Stimulated activated CD4-positive, alpha-beta T cell treated with anti-CD3 and anti-CD28 coated beads, Interleukin-2, amount 100 ng/mL, for 4 hours (primary cell): ENCODE data around the gene FAXDC2.

Source experiments
- DNase-seq: peaks from one replicate; pipeline ENCODE4 v3.0.0-alpha.2; 2020; ENCODE audit warnings: low read depth

Gene FAXDC2

GRCh38 chr5:154850255-154851062 is at the start of gene FAXDC2:
Gene FAXDC2 (minus strand): TSS chr5:154850603. CDS start chr5:154838178, 12,425 bp downstream.
- no peak for DNase-seq

- DNase-seq = no peak
These were observed 49.7 kb upstream of the FAXDC2 start for GRCh38 chr5:154900066-154900465.

- no peak for DNase-seq
These were observed 48.9 kb upstream of the FAXDC2 start for GRCh38 chr5:154899151-154899816.

- no peak for DNase-seq
These were observed 47.8 kb upstream of the FAXDC2 start for GRCh38 chr5:154898210-154898609.

- no peak for DNase-seq
These were observed 46.3 kb upstream of the FAXDC2 start for GRCh38 chr5:154896562-154897165.

GRCh38 chr5:154895606-154896561 is 45.5 kb upstream of the FAXDC2 start:
- DNase-seq = no peak

GRCh38 chr5:154893381-154893780 is 43.0 kb upstream of the FAXDC2 start:
- no peak for DNase-seq

- DNase-seq = no peak
These were observed 42.0 kb upstream of the FAXDC2 start for GRCh38 chr5:154892369-154892771.

GRCh38 chr5:154885439-154885838 is 35.0 kb upstream of the FAXDC2 start:
- DNase-seq = no peak

GRCh38 chr5:154884424-154884823 is 34.0 kb upstream of the FAXDC2 start:
- DNase-seq = no peak

GRCh38 chr5:154881986-154882385 is 31.6 kb upstream of the FAXDC2 start:
- DNase-seq = no peak

- no peak for DNase-seq
These were observed 28.4 kb upstream of the FAXDC2 start for GRCh38 chr5:154878642-154879335.

- no peak for DNase-seq
These were observed 23.5 kb upstream of the FAXDC2 start for GRCh38 chr5:154873791-154874331.

- DNase-seq = no peak
These were observed 21.3 kb upstream of the FAXDC2 start for GRCh38 chr5:154871734-154872133.

- DNase-seq = no peak
These were observed 18.3 kb upstream of the FAXDC2 start for GRCh38 chr5:154868702-154869101.

- no peak for DNase-seq
These were observed 16.4 kb upstream of the FAXDC2 start for GRCh38 chr5:154866841-154867240.

GRCh38 chr5:154865466-154866184 is 15.2 kb upstream of the FAXDC2 start:
- no peak for DNase-seq

GRCh38 chr5:154863291-154864080 is 13.1 kb upstream of the FAXDC2 start:
- DNase-seq = no peak

- no peak for DNase-seq
These were observed 12.4 kb upstream of the FAXDC2 start for GRCh38 chr5:154862766-154863165.
